K562 (cell line): ENCODE results near the gene ABHD8. TPM values are rescaled to one million over a fixed set of nuclear protein-coding genes. Genes with fewer than 3 reads are reported as not detected.

Source experiments
- BDP1 ChIP-seq: IDR thresholded peaks from 3 replicates; pipeline ENCODE4 v1.6.1; 2011; ENCODE audit not compliant: insufficient read length, insufficient read depth
- CBX8 ChIP-seq: fragments of 200-600 bp; sonication (generic); IDR thresholded peaks from 2 replicates; pipeline ENCODE4 v1.6.1; 2012; ENCODE audit warnings: borderline replicate concordance, mixed run types, low read depth, mild to moderate bottlenecking, moderate library complexity, mixed read lengths, low read length, control low read depth, inconsistent platforms; ENCODE audit not compliant: poor library complexity, severe bottlenecking; ENCODE audit errors: extremely low read depth
- CSDE1 ChIP-seq, 2 experiments: fragments of 450-650 bp; IDR thresholded peaks; 2 replicates each; pipeline ENCODE4 v1.6.1; 2016; ENCODE audit warnings: mild to moderate bottlenecking in 1 of 2
- EP300 ChIP-seq: IDR thresholded peaks from 2 replicates; pipeline ENCODE4 v1.6.1; 2012; ENCODE audit warnings: low read length, improper control_type of control experiment
- FOXA1 ChIP-seq: fragments of 450-650 bp; IDR thresholded peaks from 2 replicates; pipeline ENCODE4 v1.6.1; 2016; ENCODE audit warnings: mild to moderate bottlenecking, borderline replicate concordance
- GATAD2A ChIP-seq: fragments of 450-650 bp; IDR thresholded peaks from 2 replicates; pipeline ENCODE4 v1.6.1; 2017
- GATAD2B ChIP-seq: fragments of 450-650 bp; IDR thresholded peaks from 2 replicates; pipeline ENCODE4 v1.6.1; 2017; ENCODE audit warnings: mild to moderate bottlenecking, borderline replicate concordance
- HCFC1 ChIP-seq: IDR thresholded peaks from 2 replicates; pipeline ENCODE4 v1.6.1; 2012; ENCODE audit warnings: low read depth, low read length, improper control_type of control experiment
- HLTF ChIP-seq: fragments of 450-650 bp; IDR thresholded peaks from 2 replicates; pipeline ENCODE4 v1.6.1; 2016
- ILF3 ChIP-seq: fragments of 450-650 bp; IDR thresholded peaks from 2 replicates; pipeline ENCODE4 v1.6.1; 2018; ENCODE audit warnings: antibody characterized with exemption, mild to moderate bottlenecking, moderate library complexity, borderline replicate concordance
- KDM2B ChIP-seq: fragments of 250-450 bp; sonication (Bioruptor Pico); IDR thresholded peaks from 2 replicates; pipeline ENCODE4 v1.8.0; 2021; ENCODE audit warnings: mild to moderate bottlenecking, moderate library complexity
- KHSRP ChIP-seq: fragments of 450-650 bp; IDR thresholded peaks from 2 replicates; pipeline ENCODE4 v1.6.1; 2017
- MXI1 ChIP-seq: IDR thresholded peaks from 2 replicates; pipeline ENCODE4 v1.6.1; 2011; ENCODE audit warnings: low read depth, mild to moderate bottlenecking, improper control_type of control experiment, low read length
- POLR2B ChIP-seq: fragments of 450-650 bp; IDR thresholded peaks from 2 replicates; pipeline ENCODE4 v1.6.1; 2018; ENCODE audit warnings: low read depth; ENCODE audit not compliant: partially characterized antibody
- PYGO2 ChIP-seq: fragments of 450-650 bp; IDR thresholded peaks from 2 replicates; pipeline ENCODE4 v1.6.1; 2016; ENCODE audit warnings: mild to moderate bottlenecking, missing genetic modification characterization, moderate library complexity, missing compliant biosample characterization
- RBM15 ChIP-seq: fragments of 200-400 bp; formaldehyde crosslinking; IDR thresholded peaks from 2 replicates; pipeline ENCODE4 v1.6.1; 2018; ENCODE audit warnings: mild to moderate bottlenecking, low read length, moderate library complexity; ENCODE audit not compliant: insufficient read depth
- RBM22 ChIP-seq: fragments of 200-400 bp; formaldehyde crosslinking; IDR thresholded peaks from 2 replicates; pipeline ENCODE4 v1.6.1; 2018; ENCODE audit warnings: low read length, low read depth; ENCODE audit not compliant: poor library complexity, severe bottlenecking
- RUNX1 ChIP-seq: sonication (generic); IDR thresholded peaks from 2 replicates; pipeline ENCODE4 v1.6.1; 2016; ENCODE audit warnings: antibody characterized with exemption, low read depth
- SAFB2 ChIP-seq: fragments of 200-400 bp; formaldehyde crosslinking; IDR thresholded peaks from 2 replicates; pipeline ENCODE4 v1.6.1; 2018; ENCODE audit warnings: borderline replicate concordance, low read length, low read depth, moderate library complexity; ENCODE audit not compliant: severe bottlenecking
- SRSF3 ChIP-seq: fragments of 200-400 bp; formaldehyde crosslinking; IDR thresholded peaks from 2 replicates; pipeline ENCODE4 v1.6.1; 2016; ENCODE audit warnings: mild to moderate bottlenecking, low read length, moderate library complexity; ENCODE audit not compliant: insufficient read depth
- TAF1 ChIP-seq: IDR thresholded peaks from 2 replicates; pipeline ENCODE4 v1.6.1; 2011; ENCODE audit warnings: mild to moderate bottlenecking, low read length, moderate library complexity; ENCODE audit not compliant: insufficient read depth, control insufficient read depth, severe bottlenecking; ENCODE audit errors: extremely low read depth
- U2AF1 ChIP-seq: fragments of 200-400 bp; formaldehyde crosslinking; optimal IDR thresholded peaks from 2 replicates; pipeline ENCODE3; 2017; ENCODE audit warnings: mild to moderate bottlenecking, low read depth, low read length, moderate library complexity
- YBX1 ChIP-seq: fragments of 450-650 bp; IDR thresholded peaks from 2 replicates; pipeline ENCODE4 v1.7.1; 2016; ENCODE audit warnings: mild to moderate bottlenecking
- ZBTB8A ChIP-seq: fragments of 450-650 bp; IDR thresholded peaks from 2 replicates; pipeline ENCODE4 v1.6.1; 2018; ENCODE audit warnings: mild to moderate bottlenecking, moderate library complexity; ENCODE audit not compliant: partially characterized antibody
- ZKSCAN1 ChIP-seq: fragments of 150-350 bp; IDR thresholded peaks from 2 replicates; pipeline ENCODE4 v1.6.1; 2016; ENCODE audit warnings: low read depth, low read length
- ZNF133 ChIP-seq: fragments of 250-450 bp; sonication (Bioruptor Pico); IDR thresholded peaks from 2 replicates; pipeline ENCODE4 v1.4.0; 2020; ENCODE audit warnings: mild to moderate bottlenecking
- ZNF584 ChIP-seq: fragments of 200-800 bp; sonication (Bioruptor generic); IDR thresholded peaks from 2 replicates; pipeline ENCODE4 v1.6.1; 2016; ENCODE audit warnings: low read depth, mild to moderate bottlenecking, missing genetic modification characterization, missing compliant biosample characterization
- ZNF699 ChIP-seq: fragments of 250-450 bp; sonication (Bioruptor Pico); IDR thresholded peaks from 2 replicates; pipeline ENCODE4 v1.8.0; 2021; ENCODE audit warnings: mild to moderate bottlenecking, moderate library complexity; ENCODE audit not compliant: insufficient replicate concordance
- polyA plus RNA-seq, 8 experiments: library from polyadenylated mRNA; depleted of rRNA in 4 of 8; stranded (reverse) in 5 of 8; unstranded in 3 of 8; fragments of >200 nt; fragmentation: Nextera tagmentation in 2 of 8; fragmentation: Illumina TruSeq in 1 of 8; extraction: Ambion mirVana in 2 of 8; extraction: Trizol in 1 of 8; gene quantifications; 2 replicates each; pipeline versions ENCODE4 v1.2.1 to v1.2.3, GENCODE V29; 2011 to 2014; ENCODE audit warnings: inconsistent platforms in 1 of 8, missing spikeins in 1 of 8
- total RNA-seq, 7 experiments: library from RNA; depleted of rRNA in 6 of 7; stranded (reverse); fragments of >200 nt in 6 of 7; fragmentation: Illumina TruSeq in 2 of 7; extraction: Trizol in 2 of 7; gene quantifications; 2 replicates each; pipeline versions ENCODE4 v1.2.1 to v1.2.3, GENCODE V29; 2011 to 2021; ENCODE audit warnings: low replicate concordance in 1 of 7
- TF ChIP-seq, protein P1 (sequence below): sonication (generic); formaldehyde crosslinking; IDR thresholded peaks from 2 replicates; pipeline ENCODE4 v1.8.1; 2023; ENCODE audit warnings: mild to moderate bottlenecking, missing genetic modification reagents

Gene ABHD8
- total and polyA plus RNA-seq, 9 of the 15 experiments (the other 6 are each of a cell fraction or from before 2014, with no cell fraction given), result 0.04 to 6.6 (median 2.0) TPM; not detected in 1

DNA sequence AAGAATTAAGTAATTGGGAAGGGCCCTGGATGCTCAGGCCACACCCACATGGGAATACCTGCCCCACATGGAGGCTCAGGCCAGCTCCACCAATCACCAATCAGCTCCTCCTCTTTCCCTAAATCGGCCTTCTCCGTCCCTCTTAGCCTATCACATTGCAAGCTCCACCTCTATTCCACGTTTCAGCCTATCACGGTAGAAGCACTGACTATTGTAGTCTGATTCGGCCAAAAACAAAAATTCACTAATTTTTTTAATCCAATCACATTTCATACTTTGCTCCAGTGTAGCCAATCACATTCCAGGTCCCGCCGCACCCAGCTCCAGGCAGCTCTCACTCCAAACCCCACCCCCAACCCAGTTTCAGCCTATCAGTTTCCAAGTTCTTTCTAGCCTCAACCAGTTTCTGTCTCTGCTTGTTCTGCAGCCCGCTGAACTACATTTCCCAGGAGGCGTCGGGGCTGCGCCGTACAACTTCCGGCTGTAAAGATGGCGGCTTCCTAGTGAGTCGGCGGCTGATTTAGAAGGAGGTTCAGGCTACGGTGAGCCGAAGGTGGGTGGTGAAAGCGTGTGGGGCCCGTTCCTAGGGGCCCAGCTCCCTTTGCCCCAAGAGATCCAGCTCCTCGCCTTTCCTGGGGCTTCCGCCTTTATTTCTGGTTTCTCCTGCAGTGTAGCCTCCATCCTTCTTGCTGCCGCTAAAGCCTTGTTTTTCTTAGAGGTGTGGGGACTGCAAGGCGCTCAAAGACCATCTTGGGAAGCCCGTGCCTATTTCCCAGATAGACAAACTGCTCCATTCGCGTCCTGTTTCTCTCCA lies 36.0 kb downstream of the ABHD8 start, which contains the start of gene BABAM1 (continued):
- TF ChIP-seq ZNF584 (CRISPR knock-in tag) (peak; percentile 97), GATAD2B (no peak), BDP1 (no peak), RBM22 (no peak), KHSRP (no peak), RBM15 (no peak), EP300 (no peak), HLTF (no peak), CSDE1 (IDR thresholded peaks at IDR 0.05) (no peak; a peak in 1 of 4 replicates), KDM2B (CRISPR knock-in tag) (no peak), FOXA1 (no peak), ILF3 (no peak), TAF1 (peak; percentile 97), ZKSCAN1 (no peak), POLR2B (peak; percentile 71), RUNX1 (no peak), YBX1 (no peak), U2AF1 (no peak), CBX8 (no peak), HCFC1 (peak; percentile 97), GATAD2A (no peak), ZBTB8A (no peak), SRSF3 (no peak), SAFB2 (no peak), MXI1 (no peak; the same call in 1 of the 2 replicates), ZNF133 (CRISPR knock-in tag) (no peak), PYGO2 (tag) (peak; percentile 85), ZNF699 (no peak)
- TF ChIP-seq, protein P1, sequence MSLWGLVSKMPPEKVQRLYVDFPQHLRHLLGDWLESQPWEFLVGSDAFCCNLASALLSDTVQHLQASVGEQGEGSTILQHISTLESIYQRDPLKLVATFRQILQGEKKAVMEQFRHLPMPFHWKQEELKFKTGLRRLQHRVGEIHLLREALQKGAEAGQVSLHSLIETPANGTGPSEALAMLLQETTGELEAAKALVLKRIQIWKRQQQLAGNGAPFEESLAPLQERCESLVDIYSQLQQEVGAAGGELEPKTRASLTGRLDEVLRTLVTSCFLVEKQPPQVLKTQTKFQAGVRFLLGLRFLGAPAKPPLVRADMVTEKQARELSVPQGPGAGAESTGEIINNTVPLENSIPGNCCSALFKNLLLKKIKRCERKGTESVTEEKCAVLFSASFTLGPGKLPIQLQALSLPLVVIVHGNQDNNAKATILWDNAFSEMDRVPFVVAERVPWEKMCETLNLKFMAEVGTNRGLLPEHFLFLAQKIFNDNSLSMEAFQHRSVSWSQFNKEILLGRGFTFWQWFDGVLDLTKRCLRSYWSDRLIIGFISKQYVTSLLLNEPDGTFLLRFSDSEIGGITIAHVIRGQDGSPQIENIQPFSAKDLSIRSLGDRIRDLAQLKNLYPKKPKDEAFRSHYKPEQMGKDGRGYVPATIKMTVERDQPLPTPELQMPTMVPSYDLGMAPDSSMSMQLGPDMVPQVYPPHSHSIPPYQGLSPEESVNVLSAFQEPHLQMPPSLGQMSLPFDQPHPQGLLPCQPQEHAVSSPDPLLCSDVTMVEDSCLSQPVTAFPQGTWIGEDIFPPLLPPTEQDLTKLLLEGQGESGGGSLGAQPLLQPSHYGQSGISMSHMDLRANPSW, result no peak
